SK-N-MC (cell line): ENCODE data around the gene PTPRJ.

ENCODE experiments used
- EZH2 ChIP-seq: fragments of 200-600 bp; sonication (generic); IDR thresholded peaks from one replicate; pipeline ENCODE4 v1.6.1; 2017; ENCODE audit warnings: antibody characterized with exemption
- FOXP2 ChIP-seq: optimal IDR thresholded peaks from 2 replicates; pipeline ENCODE3; 2011; ENCODE audit warnings: mild to moderate bottlenecking, moderate library complexity; ENCODE audit not compliant: insufficient read depth; ENCODE audit errors: extremely low read length, control extremely low read depth
- POLR2AphosphoS5 ChIP-seq: IDR thresholded peaks from 2 replicates; pipeline ENCODE4 v1.6.1; 2012; ENCODE audit warnings: mild to moderate bottlenecking, low read depth, low read length, borderline replicate concordance

DNA sequence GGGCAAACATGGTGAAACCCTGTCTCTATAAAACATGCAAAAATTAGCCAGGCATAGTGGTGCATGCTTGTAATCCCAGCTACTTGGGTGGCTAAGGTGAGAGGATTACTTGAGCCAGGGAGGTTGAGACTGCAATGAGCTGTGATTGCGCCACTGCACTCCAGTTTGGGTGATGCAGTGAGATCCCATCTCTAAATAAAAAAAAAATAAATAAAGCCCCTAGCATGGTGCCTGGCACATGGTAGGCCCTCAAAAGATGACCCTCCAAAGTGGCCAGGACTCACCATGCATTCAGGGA lies 74.6 kb downstream of the PTPRJ start:
- TF ChIP-seq POLR2AphosphoS5 (no peak), EZH2 (no peak), FOXP2 (no peak)
